ENCODE data around the gene NFKB2. TPM values are rescaled to one million over a fixed set of nuclear protein-coding genes. Genes with fewer than 3 reads are reported as not detected.

The NFKB2 gene
- total and polyA plus RNA-seq, 4 donors, result 34.6 to 114 (median 50.5) TPM

- Histone ChIP-seq H3K27ac (ENCODE audit: low read depth in 1 of 2, low read length in 1 of 2) (no peak overlapping the region), H3K27me3 (ENCODE audit: control insufficient read depth in 3 of 3, insufficient read depth in 3 of 3, low read length in 2 of 3) (no peaks in the 10 kb centered on the region), H3K36me3 (ENCODE audit: control insufficient read depth in 4 of 4, insufficient read depth in 4 of 4, low read length in 4 of 4) (no peaks in the 10 kb centered on the region), H3K4me3 (no peak overlapping the region), H3K9ac (ENCODE audit: insufficient read depth in 1 of 2, low read length in 2 of 2) (no peak overlapping the region), H3K4me1 (ENCODE audit: control insufficient read depth in 5 of 5, insufficient read depth in 5 of 5, low read length in 5 of 5) (peaks cover 0 to 21% (median 11%) of the 10 kb centered on the region in 5 donors), H3K9me3 (ENCODE audit: control insufficient read depth in 4 of 4, insufficient read depth in 3 of 4, low read length in 3 of 4) (no peaks in the 10 kb centered on the region)
- ATAC-seq (ENCODE audit: insufficient read depth, low FRiP score) (no peak), DNase-seq (no peak)
- no peak for TF ChIP-seq CTCF (IDR thresholded peaks at IDR 0.05; ENCODE audit: control extremely low read depth, extremely low read depth)
- 36 to 54% methylated on average over 5 of the region's 5 CpGs for WGBS, 2 donors
These were observed 38.1 kb downstream of the NFKB2 start for GRCh38 chr10:102433619-102434046.

- Histone ChIP-seq H3K4me3 (no peak overlapping the region), H3K27me3 (ENCODE audit: control insufficient read depth in 3 of 3, insufficient read depth in 3 of 3, low read length in 2 of 3) (no peaks in the 10 kb centered on the region), H3K4me1 (ENCODE audit: control insufficient read depth in 5 of 5, insufficient read depth in 5 of 5, low read length in 5 of 5) (peaks cover 0 to 21% (median 11%) of the 10 kb centered on the region in 5 donors), H3K27ac (ENCODE audit: low read depth in 1 of 2, low read length in 1 of 2) (peak overlapping the region in 1 of 2 donors; percentile 59), H3K9ac (ENCODE audit: insufficient read depth in 1 of 2, low read length in 2 of 2) (no peak overlapping the region), H3K9me3 (ENCODE audit: control insufficient read depth in 4 of 4, insufficient read depth in 3 of 4, low read length in 3 of 4) (no peaks in the 10 kb centered on the region), H3K36me3 (ENCODE audit: control insufficient read depth in 4 of 4, insufficient read depth in 4 of 4, low read length in 4 of 4) (no peaks in the 10 kb centered on the region)
- DNase-seq, result peak in 2 of 3 donors; percentile 41 to 55
- peak; percentile 28 for ATAC-seq (ENCODE audit: insufficient read depth, low FRiP score)
- TF ChIP-seq CTCF (IDR thresholded peaks at IDR 0.05; ENCODE audit: control extremely low read depth, extremely low read depth), result no peak
- whole genome bisulfite sequencing, 2 donors, result 20 to 29% methylated on average over 9 of the region's 9 CpGs
These were observed 39.1 kb downstream of the NFKB2 start for GRCh38 chr10:102434394-102435132.

GRCh38 chr10:102435133-102435497, 39.6 kb downstream of the NFKB2 start:
- ATAC-seq (ENCODE audit: insufficient read depth, low FRiP score), result no peak
- WGBS, 2 donors, result 41 to 52% methylated on average over 5 of the region's 5 CpGs
- TF ChIP-seq CTCF (IDR thresholded peaks at IDR 0.05; ENCODE audit: control extremely low read depth, extremely low read depth), result no peak

More at GRCh38 chr10:102435133-102435497, 39.6 kb downstream of the NFKB2 start:
- Histone ChIP-seq H3K4me3 (no peak overlapping the region), H3K9me3 (ENCODE audit: control insufficient read depth in 4 of 4, insufficient read depth in 3 of 4, low read length in 3 of 4) (no peaks in the 10 kb centered on the region), H3K27ac (ENCODE audit: low read depth in 1 of 2, low read length in 1 of 2) (peak overlapping the region in 1 of 2 donors; percentile 87), H3K9ac (ENCODE audit: insufficient read depth in 1 of 2, low read length in 2 of 2) (peak overlapping the region in 1 of 2 donors; percentile 67), H3K4me1 (ENCODE audit: control insufficient read depth in 5 of 5, insufficient read depth in 5 of 5, low read length in 5 of 5) (peaks cover 0 to 21% (median 11%) of the 10 kb centered on the region in 5 donors), H3K36me3 (ENCODE audit: control insufficient read depth in 4 of 4, insufficient read depth in 4 of 4, low read length in 4 of 4) (no peaks in the 10 kb centered on the region), H3K27me3 (ENCODE audit: control insufficient read depth in 3 of 3, insufficient read depth in 3 of 3, low read length in 2 of 3) (no peaks in the 10 kb centered on the region)
- DNase-seq, result no peak

Data from lung (tissue), 12 donors.